GM18505 (cell line): ENCODE results near the gene AMOTL2.

Source experiments
- ATAC-seq: cut with Tn5 transposase; IDR thresholded peaks from one replicate; pipeline ENCODE4 v1.9.1; 2021; ENCODE audit not compliant: unreplicated experiment
- POLR2A ChIP-seq: IDR thresholded peaks from 4 replicates; pipeline ENCODE4 v1.6.1; 2011; ENCODE audit warnings: borderline replicate concordance; ENCODE audit not compliant: insufficient read depth, insufficient read length; ENCODE audit errors: extremely low read depth

Gene AMOTL2

DNA sequence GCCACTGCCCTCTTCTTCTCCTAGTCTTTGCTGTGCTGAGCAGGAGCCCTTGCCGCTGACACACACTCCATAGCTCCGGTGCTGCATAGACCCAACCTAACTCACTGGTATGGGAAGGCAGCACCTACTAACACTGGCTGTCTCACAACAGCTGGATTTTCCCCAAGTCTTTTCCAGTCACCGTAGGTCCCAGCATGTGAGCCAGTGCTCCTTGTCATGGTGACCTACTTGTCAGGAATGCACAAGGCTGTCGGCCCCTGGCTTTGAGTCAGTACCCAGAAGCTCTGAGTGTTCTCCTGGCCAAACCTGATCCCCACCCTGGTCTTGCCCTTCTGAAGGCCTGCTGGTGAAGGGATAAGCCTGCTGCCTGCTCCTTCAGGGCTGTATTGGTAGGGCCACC lies 25.7 kb downstream of the AMOTL2 start:
- no peak for TF ChIP-seq POLR2A
- ATAC-seq = no peak

DNA sequence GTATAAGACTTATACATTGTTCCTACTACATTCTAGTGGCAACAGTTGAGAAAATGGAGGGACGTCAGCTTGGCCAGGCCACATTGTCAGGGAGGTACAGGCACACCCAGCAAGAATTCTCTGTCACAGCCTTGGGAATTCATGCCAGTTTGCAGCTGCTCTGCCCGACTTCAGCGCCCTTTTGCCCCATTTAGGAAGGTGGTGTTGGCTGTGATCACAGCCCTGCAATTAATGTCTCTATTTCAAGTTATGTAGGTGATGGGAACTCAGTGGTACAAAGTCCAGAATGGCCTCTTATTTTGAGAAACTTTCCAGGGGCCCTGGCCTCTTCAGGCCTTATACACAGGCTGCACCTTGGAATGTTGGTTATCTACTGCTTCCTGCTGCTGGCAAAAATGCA lies 26.7 kb downstream of the AMOTL2 start:
- TF ChIP-seq POLR2A = no peak
- no peak for ATAC-seq

DNA sequence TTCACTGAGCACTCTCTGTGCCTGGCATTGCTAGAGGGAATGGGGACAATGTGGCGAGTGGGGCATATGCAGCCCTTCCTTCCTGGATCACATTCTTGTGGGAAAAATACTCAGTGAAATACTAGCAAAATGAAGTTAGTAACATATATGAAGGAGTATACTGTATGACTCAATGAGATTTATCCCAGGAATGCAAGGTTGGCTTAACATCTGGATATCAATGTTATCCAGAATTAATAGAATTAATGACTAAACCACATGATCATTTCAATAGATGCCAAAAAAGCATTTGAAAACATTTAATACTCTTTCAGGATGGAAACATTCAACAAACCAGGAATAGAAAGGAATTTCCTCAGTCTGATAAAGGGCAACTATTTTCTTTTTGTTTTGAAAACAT lies 27.5 kb downstream of the AMOTL2 start:
- no peak for ATAC-seq
- TF ChIP-seq POLR2A = no peak

DNA sequence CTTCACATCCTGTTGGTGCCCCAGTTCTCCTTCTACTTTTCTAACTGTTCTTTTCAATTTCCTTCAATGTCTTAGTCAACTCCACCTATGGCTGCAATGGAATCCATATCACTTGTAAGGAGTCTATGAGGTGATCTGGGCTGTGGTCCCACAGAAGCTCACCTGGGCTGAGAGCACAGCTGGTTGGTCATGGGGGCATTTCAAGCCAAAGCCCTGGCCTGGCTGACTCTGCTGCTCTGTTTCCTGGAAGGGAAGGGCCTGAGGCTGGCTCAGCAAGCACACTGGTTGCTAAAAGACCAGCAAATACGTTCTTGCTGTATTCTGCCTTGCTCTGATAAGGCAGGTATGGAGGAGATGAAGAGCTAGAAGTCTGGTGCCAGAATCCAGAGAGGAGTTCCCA lies 29.0 kb downstream of the AMOTL2 start:
- no peak for ATAC-seq
- no peak for TF ChIP-seq POLR2A

DNA sequence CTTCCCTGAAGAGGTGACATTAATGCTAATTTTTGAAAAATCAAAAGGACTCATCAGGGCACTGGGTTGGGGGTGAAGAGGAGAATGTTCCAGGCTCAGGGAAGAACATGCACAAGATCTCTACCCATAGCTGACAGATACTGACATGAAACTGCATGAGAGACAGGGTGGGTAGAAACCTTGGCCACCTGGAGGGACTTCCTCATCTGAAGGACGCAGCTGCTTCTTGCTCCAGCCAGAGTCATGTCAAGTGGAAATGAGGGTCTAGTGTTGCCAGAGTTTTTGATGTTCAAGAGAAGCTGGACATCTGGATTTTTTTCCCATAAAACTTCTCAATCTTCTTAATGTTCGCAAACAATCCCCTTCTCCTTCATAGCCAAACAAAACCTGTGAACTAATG lies 29.7 kb downstream of the AMOTL2 start:
- ATAC-seq = no peak
- no peak for TF ChIP-seq POLR2A

DNA sequence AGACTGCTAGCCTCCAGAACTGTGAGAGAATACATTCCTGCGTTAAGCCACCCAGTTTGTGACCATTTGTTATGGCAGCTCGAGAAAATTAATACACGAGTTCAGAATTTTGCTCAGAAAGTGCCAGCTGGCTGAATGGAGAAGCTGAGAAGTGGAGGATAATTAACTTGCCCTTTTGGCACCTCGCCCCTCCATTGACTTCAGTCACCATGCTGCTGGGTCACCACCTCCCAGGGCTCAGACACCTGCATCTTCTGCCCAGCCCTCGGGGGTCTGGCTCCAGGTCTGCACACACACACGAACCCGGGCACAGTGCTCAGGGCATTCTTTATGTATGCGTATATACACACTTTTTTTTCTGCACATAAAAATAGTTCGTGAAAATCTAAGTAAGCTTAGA lies 32.0 kb downstream of the AMOTL2 start:
- no peak for ATAC-seq
- TF ChIP-seq POLR2A = no peak

DNA sequence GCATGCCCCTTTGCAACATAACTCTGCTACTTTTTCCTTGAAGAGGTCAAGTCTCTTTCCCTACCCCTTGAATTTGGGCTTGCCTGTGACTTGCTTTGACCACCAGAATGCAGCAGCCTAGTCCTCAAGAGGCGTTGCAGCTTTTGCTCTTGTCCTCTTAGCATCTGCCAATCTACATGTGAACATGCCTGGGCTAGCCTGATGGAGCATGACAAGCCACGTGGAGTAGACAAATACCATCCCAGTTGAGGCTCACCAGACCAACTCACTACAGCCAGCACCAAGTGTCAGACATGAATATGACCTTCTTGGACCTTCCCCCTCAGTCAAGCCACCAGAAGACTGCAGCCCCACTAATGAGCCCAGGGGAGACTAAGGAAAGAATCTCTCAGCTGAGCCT lies 32.9 kb downstream of the AMOTL2 start:
- no peak for ATAC-seq

DNA sequence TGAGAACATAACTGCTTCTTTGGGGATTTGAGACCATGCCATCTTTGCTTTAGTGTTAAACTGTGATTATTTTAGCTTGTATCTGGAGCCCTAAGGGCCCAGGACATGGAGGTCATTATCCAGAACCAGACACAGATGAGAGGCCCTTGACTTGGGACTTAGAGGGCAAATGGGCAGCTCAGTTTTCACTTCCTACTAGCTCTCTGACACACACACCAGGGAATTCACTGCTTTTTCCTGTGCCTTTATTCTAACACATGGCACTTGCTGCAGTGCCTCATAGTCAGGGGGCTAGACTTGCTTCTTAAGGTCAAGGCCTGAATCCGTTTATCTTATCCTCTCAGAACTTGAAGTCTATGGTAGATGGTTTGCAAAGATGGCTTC lies 33.3 kb downstream of the AMOTL2 start:
- no peak for ATAC-seq

More for the DNA sequence above, 32.9 kb downstream of the AMOTL2 start:
- TF ChIP-seq POLR2A = no peak

DNA sequence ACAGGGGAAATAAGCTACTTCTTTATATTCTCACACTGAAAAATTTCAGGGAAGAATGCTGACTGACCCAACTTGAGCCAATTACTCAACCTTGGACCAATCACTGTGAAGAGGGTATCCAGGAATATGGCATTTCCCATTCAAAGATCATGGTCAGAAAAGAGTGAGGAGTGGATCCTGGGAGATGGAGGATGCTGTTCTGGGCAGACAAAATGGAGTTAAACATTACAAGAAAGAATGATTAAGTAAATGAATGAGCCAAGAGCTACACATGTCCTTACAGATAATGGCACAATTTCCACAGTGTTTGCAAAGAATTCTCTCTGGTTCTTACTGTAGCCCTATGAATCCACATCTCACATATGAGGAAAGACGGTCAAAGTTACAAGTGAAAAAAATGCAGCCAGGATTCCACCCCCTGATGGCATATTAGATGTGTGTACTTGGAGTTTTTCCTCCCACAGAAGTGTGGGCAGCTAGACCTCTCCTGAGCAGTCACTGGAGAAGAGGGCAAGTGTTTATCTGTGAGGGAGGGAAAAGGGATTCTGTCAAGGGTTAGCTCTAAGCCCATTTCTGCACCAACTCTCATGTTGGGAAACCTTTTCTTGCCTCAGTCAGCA lies 33.8 kb downstream of the AMOTL2 start:
- TF ChIP-seq POLR2A = no peak
- no peak for ATAC-seq

More for the DNA sequence above, 33.3 kb downstream of the AMOTL2 start:
- no peak for TF ChIP-seq POLR2A

DNA sequence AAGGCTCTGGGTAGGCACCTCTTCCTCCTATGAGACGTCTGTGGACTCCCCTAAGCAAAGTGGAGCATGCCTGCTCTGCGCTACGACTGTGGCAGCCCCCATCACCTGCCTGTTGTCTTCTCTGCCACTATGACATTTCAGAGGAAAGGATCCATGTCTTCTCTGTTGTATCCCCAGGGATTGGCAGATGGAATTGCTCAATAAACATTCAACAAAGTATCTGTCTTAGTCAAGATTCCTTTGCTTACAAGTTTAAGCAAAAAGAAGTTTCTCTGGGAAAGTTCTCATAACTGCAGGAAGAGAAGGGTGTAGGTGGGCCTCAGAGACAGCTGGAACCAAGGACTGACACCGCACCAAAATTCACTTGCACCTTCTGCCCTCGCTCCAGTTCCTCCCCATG lies 34.3 kb downstream of the AMOTL2 start:
- TF ChIP-seq POLR2A = no peak
- ATAC-seq = no peak

DNA sequence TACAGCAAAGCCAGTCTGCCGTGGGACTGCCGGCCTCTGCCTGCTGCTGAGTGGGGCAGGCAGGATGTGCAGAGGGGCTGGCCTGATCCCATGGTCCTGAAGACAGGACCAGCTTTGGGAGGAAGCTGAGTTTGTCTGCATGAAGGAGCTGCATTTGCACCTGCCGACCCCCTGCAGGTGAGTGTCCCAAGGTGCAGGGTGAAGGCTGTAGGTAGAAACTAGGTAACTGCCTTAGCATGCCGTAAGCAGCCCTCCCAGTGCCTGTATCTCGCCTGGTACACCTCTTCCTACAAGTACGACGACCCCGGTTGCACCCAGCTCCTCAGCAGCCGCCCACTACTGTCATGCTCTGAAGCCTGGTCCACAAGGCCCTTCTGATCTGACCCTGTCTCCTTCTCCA lies 34.9 kb downstream of the AMOTL2 start:
- TF ChIP-seq POLR2A = no peak
- no peak for ATAC-seq

DNA sequence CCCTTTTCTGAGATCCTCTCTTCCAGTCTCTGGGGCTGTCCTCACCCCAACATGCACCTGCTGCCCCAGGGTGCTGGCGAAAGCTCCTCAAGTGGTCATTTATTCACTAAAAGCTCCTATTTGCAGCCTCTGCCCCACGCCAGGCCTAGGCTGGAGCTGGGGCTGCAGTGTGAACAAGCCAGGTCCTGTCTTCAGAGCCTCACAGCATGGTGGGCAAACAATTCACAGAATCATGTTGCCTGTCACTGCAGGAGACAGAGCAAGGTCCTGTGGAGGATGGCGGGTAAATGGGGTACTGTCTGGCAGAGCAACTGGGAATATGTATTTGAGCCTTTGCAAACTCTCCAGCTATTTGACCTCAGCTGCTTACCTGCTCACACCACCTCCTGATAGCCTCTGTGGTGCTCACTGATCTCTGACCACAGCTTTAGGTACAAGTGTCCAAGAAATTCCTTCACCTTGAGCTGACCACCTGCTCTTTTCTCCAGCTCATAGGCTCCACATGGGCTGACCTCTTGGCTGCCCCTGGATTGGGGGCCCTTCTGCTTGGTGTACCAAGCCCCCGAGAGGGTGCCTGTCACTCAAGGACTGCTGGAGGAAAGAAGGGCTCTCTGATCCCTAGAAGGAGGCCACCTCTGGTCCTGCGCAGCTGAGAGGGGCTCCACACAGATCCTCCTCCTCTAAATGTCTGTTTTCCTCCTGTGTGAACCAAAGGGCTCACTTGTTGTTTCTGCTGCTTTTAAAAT lies 35.6 kb downstream of the AMOTL2 start:
- no peak for TF ChIP-seq POLR2A
- ATAC-seq = no peak

DNA sequence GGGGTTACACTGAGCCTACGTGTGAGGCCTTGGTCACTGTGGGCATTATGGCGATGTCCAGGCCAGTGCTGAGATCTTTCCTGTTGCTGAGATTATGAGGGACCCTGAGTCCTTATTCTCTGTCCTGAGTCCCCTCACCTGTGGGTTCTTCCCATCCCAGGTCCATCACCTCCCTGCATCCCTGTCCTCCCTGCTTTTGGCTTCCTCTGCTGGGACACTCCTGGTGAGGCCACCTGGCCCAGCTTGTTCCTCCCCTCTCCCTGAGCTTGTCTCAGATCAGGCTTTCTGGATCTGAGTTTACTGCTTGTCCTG lies 36.1 kb downstream of the AMOTL2 start:
- ATAC-seq = no peak
- no peak for TF ChIP-seq POLR2A

DNA sequence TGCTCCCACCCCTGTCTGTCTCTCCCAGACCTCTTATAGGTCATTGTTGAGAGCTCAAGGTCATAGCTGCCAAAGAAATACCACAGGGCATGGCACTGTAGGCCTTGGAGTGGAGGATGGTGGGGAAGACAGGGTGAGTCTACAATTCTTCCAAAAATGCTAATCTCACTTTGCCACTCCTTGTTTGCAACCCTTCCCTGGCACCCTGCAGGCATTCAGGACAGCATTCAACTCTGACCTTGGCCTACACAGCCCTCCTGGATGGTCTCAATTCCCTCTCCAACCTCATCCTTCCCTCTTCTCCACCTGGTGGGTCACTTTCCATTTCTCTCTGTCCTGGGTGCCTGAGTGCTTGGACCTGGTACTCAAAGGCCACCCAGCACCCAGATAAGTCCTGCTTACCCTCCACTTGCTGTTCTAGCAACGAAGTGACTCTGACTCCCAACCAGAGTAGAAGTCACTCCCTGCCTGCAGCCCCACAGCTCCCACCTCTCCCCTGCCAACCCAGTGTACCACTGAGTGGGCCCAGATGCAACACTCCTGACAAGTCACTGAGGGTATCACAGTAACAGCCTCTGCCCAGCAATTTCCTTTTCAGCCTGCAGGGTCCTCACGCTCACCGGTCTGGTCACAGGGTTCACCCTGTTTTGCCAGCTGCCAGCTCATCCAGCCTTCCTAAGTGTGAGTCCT lies 36.6 kb downstream of the AMOTL2 start:
- no peak for ATAC-seq

DNA sequence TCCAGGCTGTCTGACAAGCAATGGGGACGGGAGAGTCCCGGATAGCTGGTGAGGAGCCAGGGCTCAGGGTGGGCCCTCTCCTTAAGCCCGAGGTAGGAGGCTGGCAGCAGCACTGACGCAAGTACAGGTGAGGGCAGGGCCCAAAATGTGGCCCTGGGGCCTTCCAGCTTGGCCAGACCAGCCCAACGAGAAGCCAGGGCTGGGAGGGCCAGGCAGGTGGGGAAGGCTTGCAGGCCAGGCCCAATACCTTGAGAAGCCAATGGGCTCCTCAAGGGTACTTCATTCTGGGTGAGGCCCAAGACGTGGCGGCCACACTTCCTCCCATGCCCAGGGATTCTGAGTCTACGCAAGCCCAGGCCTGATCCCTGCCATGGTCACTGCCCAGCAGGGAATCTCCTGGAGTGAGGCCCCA lies 37.2 kb downstream of the AMOTL2 start:
- TF ChIP-seq POLR2A = no peak
- ATAC-seq = no peak

More for the DNA sequence above, 36.6 kb downstream of the AMOTL2 start:
- no peak for TF ChIP-seq POLR2A

DNA sequence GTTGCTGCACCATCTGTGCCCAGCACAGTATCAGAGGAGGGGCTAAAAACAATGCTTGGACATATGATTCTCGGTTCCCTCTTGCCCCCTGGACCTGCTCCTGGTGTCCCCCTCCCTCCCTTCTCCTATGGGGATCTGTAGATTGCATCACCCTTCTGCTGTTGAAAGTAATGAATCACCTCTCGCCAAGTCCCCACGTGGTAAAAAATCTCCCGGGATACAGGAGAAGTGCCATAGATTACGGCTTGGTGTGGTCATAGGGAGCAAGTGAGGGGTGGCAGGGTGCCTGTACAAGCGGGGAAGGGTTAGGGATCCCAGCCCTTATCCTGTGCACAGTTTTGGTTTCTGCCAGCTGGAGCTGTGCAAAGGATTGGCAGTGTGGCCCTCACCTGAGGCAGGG lies 37.7 kb downstream of the AMOTL2 start:
- no peak for TF ChIP-seq POLR2A
- no peak for ATAC-seq
